GM12892 (cell line): ENCODE results near the gene S100Z.

ENCODE experiments used
- POLR2A ChIP-seq: IDR thresholded peaks from 2 replicates; pipeline ENCODE4 v1.6.1; 2011; ENCODE audit warnings: low read depth, low read length, control low read depth
- POLR2AphosphoS5 ChIP-seq: IDR thresholded peaks from 2 replicates; pipeline ENCODE4 v1.6.1; 2011; ENCODE audit warnings: low read depth, low read length, control low read depth

DNA sequence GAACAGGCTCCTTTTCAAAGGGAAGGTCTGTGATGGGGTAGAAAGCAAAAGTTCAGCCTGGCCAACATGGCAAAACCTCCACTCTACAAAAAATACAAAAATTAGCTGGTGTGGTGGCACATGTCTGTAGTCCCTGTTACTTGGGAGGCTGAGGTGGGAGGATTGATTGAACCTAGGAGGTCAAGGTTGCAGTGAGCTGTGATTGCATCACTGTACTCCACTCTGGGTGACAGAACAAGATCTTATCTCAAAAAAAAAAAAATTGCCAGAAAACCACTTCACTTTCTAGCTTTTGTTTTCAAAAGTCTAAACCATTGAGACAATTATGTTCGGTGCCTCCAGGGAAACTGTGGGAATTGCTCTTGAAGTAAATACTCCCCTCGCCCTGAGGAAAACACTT, 43.5 kb downstream of the S100Z start:
- no peak for TF ChIP-seq POLR2A
- no peak for TF ChIP-seq POLR2AphosphoS5
